ENCODE results near the gene LDAH.

- TF ChIP-seq CTCF (IDR thresholded peaks at IDR 0.05) (no peak), ZFX (IDR thresholded peaks at IDR 0.05; ENCODE audit: borderline replicate concordance) (no peak)
These were observed 70.6 kb downstream of the LDAH start for GRCh38 chr2:20752293-20752692.
